Gastrocnemius medialis (tissue), 4 donors: Measurements from ENCODE around the gene ARHGAP42. TPM values are rescaled to one million over a fixed set of nuclear protein-coding genes. Genes with fewer than 3 reads are reported as not detected.

Source experiments
- ATAC-seq, 2 donors: fragments of 150-250 bp; one replicate each; pipeline ENCODE4 v1.9.1; 2016
- DNase-seq, 2 donors: peaks; one replicate each; pipeline ENCODE4 v3.0.0-alpha.2; 2019
- H3K27ac ChIP-seq, 4 donors: fragments of 200-600 bp; sonication (generic); 1 replicate in 1 of 4; 2 replicates in 3 of 4; pipeline ENCODE4 v1.5.1; 2016 to 2018; ENCODE audit warnings: mild to moderate bottlenecking in 2 of 4, moderate library complexity in 1 of 4
- H3K27me3 ChIP-seq, 3 donors: fragments of 200-600 bp; sonication (generic) in 2 of 3; 1 replicate in 1 of 3; 2 replicates in 2 of 3; pipeline versions ENCODE4 v1.5.1 to v1.6.0; 2016 to 2019; ENCODE audit warnings: mild to moderate bottlenecking in 1 of 3, moderate library complexity in 1 of 3
- H3K36me3 ChIP-seq, 2 donors: fragments of 200-600 bp; sonication (generic) in 1 of 2; one replicate each; pipeline ENCODE4 v1.5.1; 2017 to 2018
- H3K4me1 ChIP-seq, 2 donors: fragments of 200-600 bp; sonication (generic) in 1 of 2; one replicate each; pipeline ENCODE4 v1.5.1; 2016 to 2017; ENCODE audit warnings: mild to moderate bottlenecking in 2 of 2
- H3K4me3 ChIP-seq, 4 donors: fragments of 200-600 bp; sonication (generic) in 3 of 4; 1 replicate in 1 of 4; 2 replicates in 3 of 4; pipeline ENCODE4 v1.5.1; 2016 to 2019; ENCODE audit warnings: mild to moderate bottlenecking in 2 of 4
- H3K9me3 ChIP-seq, 3 donors: fragments of 200-600 bp; sonication (generic) in 2 of 3; 1 replicate in 1 of 3; 2 replicates in 2 of 3; pipeline ENCODE4 v1.5.1; 2016 to 2019
- CTCF ChIP-seq, 5 experiments: fragments of 450-650 bp in 3 of 5; fragments of 200-600 bp in 2 of 5; sonication (generic) in 2 of 5; IDR thresholded peaks in 4 of 5; conservative IDR thresholded peaks in 1 of 5; 1 replicate in 4 of 5; 2 replicates in 1 of 5; pipeline ENCODE4 v1.5.1; 2016 to 2019; ENCODE audit warnings: antibody characterized with exemption in 5 of 5, mild to moderate bottlenecking in 3 of 5, moderate library complexity in 3 of 5
- POLR2A ChIP-seq, 2 donors: fragments of 450-650 bp; IDR thresholded peaks; one replicate each; pipeline ENCODE4 v1.6.1; 2017; ENCODE audit warnings: antibody characterized with exemption in 2 of 2, mild to moderate bottlenecking in 2 of 2, moderate library complexity in 2 of 2
- in situ Hi-C, 4 donors: fragments of 200-750 bp; cut with MboI; loops; one replicate each; pipeline versions ENCODE4 v1.15.0 to v1.8.0; 2017; ENCODE audit warnings: low sequenced_read_pairs in 4 of 4
- intact Hi-C: fragments of 100-400 bp; cut with DNase I; formaldehyde crosslinking; loops from one replicate; pipeline ENCODE4 v1.15.1; 2023; ENCODE audit warnings: low total_unique reads
- total RNA-seq, 4 donors: library from RNA; depleted of rRNA; stranded (reverse); fragments of >200 nt; gene quantifications; one replicate each; pipeline versions ENCODE4 v1.1.0 to v1.2.3, GENCODE V29; 2016

ARHGAP42 gene
- total RNA-seq, 4 donors from 2014 or later = 6.0 to 13.9 (median 10.2) TPM

- no peaks in the 10 kb centered on the region for H3K36me3 ChIP-seq
- in situ Hi-C loops = no loop called here
Observed at GRCh38 chr11:100757646-100758045, 70.6 kb downstream of the ARHGAP42 start.

GRCh38 chr11:100759106-100759505 lies 72.0 kb downstream of the ARHGAP42 start:
- Histone ChIP-seq H3K36me3 (no peaks in the 10 kb centered on the region), H3K27ac (no peak overlapping the region), H3K27me3 (no peaks in the 10 kb centered on the region), H3K9me3 (no peaks in the 10 kb centered on the region), H3K4me3 (no peak overlapping the region), H3K4me1 (peaks cover 0 to 7% of the 10 kb centered on the region in 2 donors)
- no peak for TF ChIP-seq CTCF (IDR thresholded peaks at IDR 0.05 in 4 of 5, conservative IDR thresholded peaks at IDR 0.05 in 1 of 5)
- TF ChIP-seq POLR2A (IDR thresholded peaks at IDR 0.05) = no peak
- DNase-seq (no peak), ATAC-seq (no peak)
- intact Hi-C loops = no loop called here
- in situ Hi-C loops = no loop called here

More at GRCh38 chr11:100757646-100758045, 70.6 kb downstream of the ARHGAP42 start:
- no peaks in the 10 kb centered on the region for H3K27me3 ChIP-seq
- TF ChIP-seq POLR2A (IDR thresholded peaks at IDR 0.05) (no peak), CTCF (IDR thresholded peaks at IDR 0.05 in 4 of 5, conservative IDR thresholded peaks at IDR 0.05 in 1 of 5) (no peak)
- H3K4me3 ChIP-seq = no peak overlapping the region
- no peak overlapping the region for H3K27ac ChIP-seq
- DNase-seq = no peak
- no peaks in the 10 kb centered on the region for H3K9me3 ChIP-seq
- intact Hi-C loops = no loop called here
- peaks cover 0 to 7% of the 10 kb centered on the region in 2 donors for H3K4me1 ChIP-seq
- no peak for ATAC-seq

GRCh38 chr11:100759856-100760255 lies 72.8 kb downstream of the ARHGAP42 start:
- Histone ChIP-seq H3K27ac (no peak overlapping the region), H3K9me3 (no peaks in the 10 kb centered on the region), H3K36me3 (no peaks in the 10 kb centered on the region), H3K4me1 (peaks cover 0 to 7% of the 10 kb centered on the region in 2 donors), H3K4me3 (no peak overlapping the region), H3K27me3 (no peaks in the 10 kb centered on the region)
- TF ChIP-seq POLR2A (IDR thresholded peaks at IDR 0.05) (no peak), CTCF (IDR thresholded peaks at IDR 0.05 in 4 of 5, conservative IDR thresholded peaks at IDR 0.05 in 1 of 5) (no peak)
- in situ Hi-C loops (no loop called here), intact Hi-C loops (no loop called here)
- DNase-seq = no peak
- ATAC-seq = no peak

- Histone ChIP-seq H3K27me3 (no peaks in the 10 kb centered on the region), H3K36me3 (no peaks in the 10 kb centered on the region), H3K27ac (no peak overlapping the region), H3K4me1 (peaks cover 0 to 7% of the 10 kb centered on the region in 2 donors), H3K4me3 (no peak overlapping the region), H3K9me3 (no peaks in the 10 kb centered on the region)
- ATAC-seq = no peak
- no peak for TF ChIP-seq POLR2A (IDR thresholded peaks at IDR 0.05)
- no peak for TF ChIP-seq CTCF (IDR thresholded peaks at IDR 0.05 in 4 of 5, conservative IDR thresholded peaks at IDR 0.05 in 1 of 5)
- in situ Hi-C loops (no loop called here), intact Hi-C loops (no loop called here)
- no peak for DNase-seq
Observed at GRCh38 chr11:100760744-100761143, 73.7 kb downstream of the ARHGAP42 start.

- H3K4me3 ChIP-seq = no peak overlapping the region
- H3K27me3 ChIP-seq = no peaks in the 10 kb centered on the region
- DNase-seq = no peak
- TF ChIP-seq POLR2A (IDR thresholded peaks at IDR 0.05) (no peak), CTCF (IDR thresholded peaks at IDR 0.05 in 4 of 5, conservative IDR thresholded peaks at IDR 0.05 in 1 of 5) (no peak)
- intact Hi-C loops (no loop called here), in situ Hi-C loops (no loop called here)
- no peaks in the 10 kb centered on the region for H3K36me3 ChIP-seq
- H3K4me1 ChIP-seq = peaks cover 0 to 1% of the 10 kb centered on the region in 2 donors
- H3K27ac ChIP-seq = no peak overlapping the region
- no peaks in the 10 kb centered on the region for H3K9me3 ChIP-seq
- no peak for ATAC-seq
Observed at GRCh38 chr11:100761841-100762240, 74.8 kb downstream of the ARHGAP42 start.
